CD1c-positive myeloid dendritic cell (primary cell): ENCODE results near the gene ZBTB38.
A peak's percentile ranks its signal among the peaks of the same experiment; 100 is the strongest.

Experiments
- DNase-seq: peaks from one replicate; pipeline ENCODE4 v3.0.0-alpha.2; 2016; ENCODE audit errors: extremely low spot score

The ZBTB38 gene

GRCh38 chr3:141338881-141339280 lies 29.4 kb upstream of the ZBTB38 start:
- DNase-seq, result no peak

GRCh38 chr3:141341536-141341935 lies 26.8 kb upstream of the ZBTB38 start:
- no peak for DNase-seq

- DNase-seq, result no peak
Measured at GRCh38 chr3:141342386-141342785, 25.9 kb upstream of the ZBTB38 start.

- DNase-seq, result no peak
Measured at GRCh38 chr3:141343077-141343476, 25.2 kb upstream of the ZBTB38 start.

- DNase-seq, result no peak
Measured at GRCh38 chr3:141343865-141344271, 24.4 kb upstream of the ZBTB38 start.

GRCh38 chr3:141345528-141345927 lies 22.8 kb upstream of the ZBTB38 start:
- no peak for DNase-seq

GRCh38 chr3:141346007-141346406 lies 22.3 kb upstream of the ZBTB38 start:
- no peak for DNase-seq

- DNase-seq, result peak; percentile 29
Measured at GRCh38 chr3:141346418-141346817, 21.9 kb upstream of the ZBTB38 start.

- DNase-seq, result peak; percentile 31
Measured at GRCh38 chr3:141346839-141347238, 21.5 kb upstream of the ZBTB38 start.

- DNase-seq, result no peak
Measured at GRCh38 chr3:141348837-141349236, 19.5 kb upstream of the ZBTB38 start.

- no peak for DNase-seq
Measured at GRCh38 chr3:141349711-141350110, 18.6 kb upstream of the ZBTB38 start.

- DNase-seq, result no peak
Measured at GRCh38 chr3:141350666-141351065, 17.6 kb upstream of the ZBTB38 start.

- DNase-seq, result no peak
Measured at GRCh38 chr3:141352262-141352984, 15.9 kb upstream of the ZBTB38 start.

- DNase-seq, result no peak
Measured at GRCh38 chr3:141353652-141354495, 14.4 kb upstream of the ZBTB38 start.

GRCh38 chr3:141354517-141354916 lies 13.8 kb upstream of the ZBTB38 start:
- DNase-seq, result no peak

- no peak for DNase-seq
Measured at GRCh38 chr3:141355242-141355641, 13.1 kb upstream of the ZBTB38 start.

GRCh38 chr3:141356046-141356445 lies 12.3 kb upstream of the ZBTB38 start:
- no peak for DNase-seq

- peak; percentile 55 for DNase-seq
Measured at GRCh38 chr3:141360888-141361598, 7.3 kb upstream of the ZBTB38 start.

- DNase-seq, result no peak
Measured at GRCh38 chr3:141362736-141363135, 5.6 kb upstream of the ZBTB38 start.

- no peak for DNase-seq
Measured at GRCh38 chr3:141365201-141365600, 3.1 kb upstream of the ZBTB38 start.

- no peak for DNase-seq
Measured at GRCh38 chr3:141366285-141367037, 1.8 kb upstream of the ZBTB38 start.
